Epidermal melanocyte (primary cell): ENCODE data around the gene EXOC3L4.
"Not testable (repeated sequence)": the region's sequence is repeated elsewhere in the genome, so short reads cannot be mapped to it uniquely, and the experiment has no call there.

ENCODE experiments used
- DNase-seq: peaks from one replicate; pipeline ENCODE4 v3.0.0; 2011; ENCODE audit warnings: low spot score; ENCODE audit not compliant: insufficient read length

Gene EXOC3L4

GRCh38 chr14:103149351-103150237 lies 55.1 kb downstream of the EXOC3L4 start:
- no peak for DNase-seq

- DNase-seq: no peak
Observed at GRCh38 chr14:103151270-103151945, 56.9 kb downstream of the EXOC3L4 start.

- DNase-seq: peak; percentile 81
Observed at GRCh38 chr14:103155010-103155409, 60.5 kb downstream of the EXOC3L4 start.

- not testable (repeated sequence) for DNase-seq
Observed at GRCh38 chr14:103155416-103155815, 60.9 kb downstream of the EXOC3L4 start.

GRCh38 chr14:103155826-103156394 lies 61.4 kb downstream of the EXOC3L4 start:
- no peak for DNase-seq

GRCh38 chr14:103156651-103157378 lies 62.3 kb downstream of the EXOC3L4 start:
- no peak for DNase-seq

GRCh38 chr14:103157969-103158368 lies 63.4 kb downstream of the EXOC3L4 start:
- no peak for DNase-seq

GRCh38 chr14:103158688-103159087 lies 64.2 kb downstream of the EXOC3L4 start:
- no peak for DNase-seq
